Stomach smooth muscle (tissue), 2 donors: ENCODE results near the gene HIF3A.

Experiments
- H3K27ac ChIP-seq: one replicate; pipeline ENCODE4 v1.7.0; 2013; ENCODE audit warnings: mild to moderate bottlenecking, low read length, inconsistent platforms
- H3K27me3 ChIP-seq, 2 donors: one replicate each; pipeline ENCODE4 v1.7.0; 2013; ENCODE audit warnings: low read length in 2 of 2; ENCODE audit not compliant: insufficient read depth in 2 of 2, control insufficient read depth in 1 of 2
- H3K36me3 ChIP-seq, 2 donors: one replicate each; pipeline ENCODE4 v1.7.0; 2013; ENCODE audit warnings: low read length in 2 of 2; ENCODE audit not compliant: control insufficient read depth in 2 of 2, insufficient read depth in 2 of 2
- H3K4me1 ChIP-seq: one replicate; pipeline ENCODE4 v1.7.0; 2013; ENCODE audit warnings: low read length; ENCODE audit not compliant: control insufficient read depth, insufficient read depth
- H3K4me3 ChIP-seq, 2 donors: one replicate each; pipeline ENCODE4 v1.7.0; 2013; ENCODE audit warnings: low read length in 2 of 2
- H3K9ac ChIP-seq, 2 donors: one replicate each; pipeline ENCODE4 v1.7.0; 2013; ENCODE audit warnings: low read length in 2 of 2, mild to moderate bottlenecking in 1 of 2
- H3K9me3 ChIP-seq, 2 donors: one replicate each; pipeline ENCODE4 v1.7.0; 2013; ENCODE audit warnings: low read length in 2 of 2; ENCODE audit not compliant: control insufficient read depth in 2 of 2
- donor health status: healthy.
- donor health status: Pancreatic carcinoma.

The HIF3A gene

GRCh38 chr19:46328079-46328478 is 31.2 kb downstream of the HIF3A start:
- peaks cover 3 to 4% of the 10 kb centered on the region in 2 donors for H3K9me3 ChIP-seq
- no peak overlapping the region for H3K4me3 ChIP-seq

GRCh38 chr19:46330319-46330918 is 33.6 kb downstream of the HIF3A start:
- Histone ChIP-seq H3K4me1 (no peaks in the 10 kb centered on the region), H3K27ac (no peak overlapping the region), H3K36me3 (peaks cover 58 to 74% of the 10 kb centered on the region in 2 donors), H3K9ac (no peak overlapping the region), H3K27me3 (no peaks in the 10 kb centered on the region), H3K4me3 (no peak overlapping the region), H3K9me3 (peaks cover 3 to 4% of the 10 kb centered on the region in 2 donors)

More at GRCh38 chr19:46328079-46328478, 31.2 kb downstream of the HIF3A start:
- H3K27me3 ChIP-seq = no peaks in the 10 kb centered on the region
- no peak overlapping the region for H3K9ac ChIP-seq
- H3K4me1 ChIP-seq = no peaks in the 10 kb centered on the region
- H3K27ac ChIP-seq = no peak overlapping the region
- H3K36me3 ChIP-seq = peaks cover 69 to 81% of the 10 kb centered on the region in 2 donors

- Histone ChIP-seq H3K27ac (peak overlapping the region; percentile 24), H3K4me3 (no peak overlapping the region), H3K27me3 (no peaks in the 10 kb centered on the region), H3K9ac (no peak overlapping the region), H3K4me1 (peaks cover 2% of the 10 kb centered on the region), H3K9me3 (no peaks in the 10 kb centered on the region), H3K36me3 (peaks cover 34 to 54% of the 10 kb centered on the region in 2 donors)
Observed at GRCh38 chr19:46337487-46337886, 40.6 kb downstream of the HIF3A start.

GRCh38 chr19:46339446-46339845 is 42.6 kb downstream of the HIF3A start:
- no peak overlapping the region for H3K9ac ChIP-seq
- no peak overlapping the region for H3K4me3 ChIP-seq
- H3K4me1 ChIP-seq = peaks cover 2% of the 10 kb centered on the region
- H3K27me3 ChIP-seq = no peaks in the 10 kb centered on the region
- H3K9me3 ChIP-seq = no peaks in the 10 kb centered on the region
- H3K27ac ChIP-seq = no peak overlapping the region
- H3K36me3 ChIP-seq = peaks cover 27 to 47% of the 10 kb centered on the region in 2 donors

GRCh38 chr19:46340051-46340659 is 43.3 kb downstream of the HIF3A start:
- Histone ChIP-seq H3K27me3 (no peaks in the 10 kb centered on the region), H3K36me3 (peaks cover 24 to 43% of the 10 kb centered on the region in 2 donors), H3K27ac (no peak overlapping the region), H3K9me3 (no peaks in the 10 kb centered on the region), H3K4me3 (no peak overlapping the region), H3K9ac (no peak overlapping the region), H3K4me1 (peaks cover 2% of the 10 kb centered on the region)

- peaks cover 19 to 35% of the 10 kb centered on the region in 2 donors for H3K36me3 ChIP-seq
- no peaks in the 10 kb centered on the region for H3K9me3 ChIP-seq
- H3K27me3 ChIP-seq = no peaks in the 10 kb centered on the region
- H3K4me3 ChIP-seq = no peak overlapping the region
- H3K27ac ChIP-seq = no peak overlapping the region
- H3K9ac ChIP-seq = no peak overlapping the region
- peaks cover 9% of the 10 kb centered on the region for H3K4me1 ChIP-seq
Observed at GRCh38 chr19:46341937-46342336, 45.1 kb downstream of the HIF3A start.

GRCh38 chr19:46344363-46344762 is 47.5 kb downstream of the HIF3A start:
- Histone ChIP-seq H3K4me1 (peaks cover 26% of the 10 kb centered on the region), H3K27me3 (no peaks in the 10 kb centered on the region), H3K27ac (no peak overlapping the region), H3K9me3 (no peaks in the 10 kb centered on the region), H3K36me3 (peaks cover 8 to 17% of the 10 kb centered on the region in 2 donors), H3K4me3 (no peak overlapping the region), H3K9ac (no peak overlapping the region)

- Histone ChIP-seq H3K4me1 (peaks cover 34% of the 10 kb centered on the region), H3K27me3 (no peaks in the 10 kb centered on the region), H3K36me3 (peaks cover 3 to 12% of the 10 kb centered on the region in 2 donors), H3K4me3 (no peak overlapping the region), H3K9me3 (no peaks in the 10 kb centered on the region), H3K27ac (peak overlapping the region; percentile 74), H3K9ac (no peak overlapping the region)
Observed at GRCh38 chr19:46345157-46345556, 48.3 kb downstream of the HIF3A start.

- Histone ChIP-seq H3K4me3 (peak within 1 kb of the TSS; percentile 95 to 96), H3K36me3 (peaks cover 0 to under 1% of the 10 kb centered on the region in 2 donors), H3K9me3 (no peaks in the 10 kb centered on the region)
Observed at GRCh38 chr19:46346821-46347571, 50.2 kb downstream of the HIF3A start, which contains the start of gene PPP5C. PPP5C (plus strand) TSS chr19:46347087; CDS start chr19:46347097, 10 bp downstream.

GRCh38 chr19:46347572-46347883 is 50.7 kb downstream of the HIF3A start:
- no peak overlapping the region for H3K27ac ChIP-seq
- H3K36me3 ChIP-seq = no peaks in the 10 kb centered on the region
- peak overlapping the region; percentile 81 to 84 for H3K9ac ChIP-seq
- H3K27me3 ChIP-seq = no peaks in the 10 kb centered on the region
- no peaks in the 10 kb centered on the region for H3K9me3 ChIP-seq
- peak overlapping the region; percentile 95 to 96 for H3K4me3 ChIP-seq
- H3K4me1 ChIP-seq = peaks cover 54% of the 10 kb centered on the region

More at GRCh38 chr19:46346821-46347571, 50.2 kb downstream of the HIF3A start, which contains the start of gene PPP5C:
- Histone ChIP-seq H3K27ac (peak within 1 kb of the TSS; percentile 74), H3K9ac (peak within 1 kb of the TSS; percentile 81 to 84), H3K4me1 (peaks cover 52% of the 10 kb centered on the region), H3K27me3 (no peaks in the 10 kb centered on the region)
